ENCODE data around the gene RAB11A. TPM values are rescaled to one million over a fixed set of nuclear protein-coding genes. Genes with fewer than 3 reads are reported as not detected.

RAB11A gene
- total and polyA plus RNA-seq, 2 of the 13 experiments (the other 11 are each of a cell fraction or from before 2014, with no cell fraction given), result 161 to 162 TPM

GRCh38 chr15:65862682-65863081, 6.6 kb upstream of the RAB11A start (continued):
- TF ChIP-seq IRF2 (CRISPR knock-in tag; IDR thresholded peaks at IDR 0.05), result 0 out of 2 replicates have a peak, but pooled peaks have one; percentile 30
- TF ChIP-seq ZNF605 (CRISPR knock-in tag; IDR thresholded peaks at IDR 0.05), result no peak
- no peak for TF ChIP-seq ZC3H4 (CRISPR knock-in tag; IDR thresholded peaks at IDR 0.05; ENCODE audit: borderline replicate concordance)
- no peak for TF ChIP-seq CCAR2 (optimal IDR thresholded peaks at IDR 0.05; ENCODE audit: low read depth, low read length)
- no peak for TF ChIP-seq ZNF704 (CRISPR knock-in tag; IDR thresholded peaks at IDR 0.05; ENCODE audit: borderline replicate concordance)
- TF ChIP-seq ZNF773 (CRISPR knock-in tag; IDR thresholded peaks at IDR 0.05; ENCODE audit: borderline replicate concordance), result no peak
- TF ChIP-seq ZBTB26 (CRISPR knock-in tag; IDR thresholded peaks at IDR 0.05; ENCODE audit: borderline replicate concordance), result no peak
- TF ChIP-seq TBL1XR1 (IDR thresholded peaks at IDR 0.05; ENCODE audit: borderline replicate concordance, low read length, partially characterized antibody), result no peak
- no peak for TF ChIP-seq RFX3 (CRISPR knock-in tag; IDR thresholded peaks at IDR 0.05)
- peak; percentile 40; the same call in 1 of the 2 replicates for TF ChIP-seq RCOR2 (CRISPR knock-in tag; IDR thresholded peaks at IDR 0.05)
- peak; percentile 52; the same call in 1 of the 2 replicates for TF ChIP-seq FOXK1 (CRISPR knock-in tag; IDR thresholded peaks at IDR 0.05; ENCODE audit: borderline replicate concordance, low read depth)
- TF ChIP-seq HES4 (CRISPR knock-in tag; IDR thresholded peaks at IDR 0.05; ENCODE audit: borderline replicate concordance), result no peak
- TF ChIP-seq SUZ12 (IDR thresholded peaks at IDR 0.05; ENCODE audit: low read depth, low read length), result no peak
- no peak for TF ChIP-seq PAX8 (CRISPR knock-in tag; IDR thresholded peaks at IDR 0.05; ENCODE audit: borderline replicate concordance)
- TF ChIP-seq SCMH1 (CRISPR knock-in tag; IDR thresholded peaks at IDR 0.05; ENCODE audit: borderline replicate concordance), result no peak
- no peak for TF ChIP-seq ZNF383 (CRISPR knock-in tag; IDR thresholded peaks at IDR 0.05; ENCODE audit: borderline replicate concordance)
- TF ChIP-seq FOXJ3 (CRISPR knock-in tag; IDR thresholded peaks at IDR 0.05; ENCODE audit: borderline replicate concordance), result no peak
- no peak for TF ChIP-seq ZBTB14 (CRISPR knock-in tag; IDR thresholded peaks at IDR 0.05)
- no peak for TF ChIP-seq HMG20B (CRISPR knock-in tag; conservative IDR thresholded peaks at IDR 0.05)
- peak; percentile 40; the same call in 1 of the 2 replicates for TF ChIP-seq HDAC2 (CRISPR knock-in tag; IDR thresholded peaks at IDR 0.05)
- TF ChIP-seq PITX1 (CRISPR knock-in tag; IDR thresholded peaks at IDR 0.05), result no peak
- TF ChIP-seq GFI1 (CRISPR knock-in tag; IDR thresholded peaks at IDR 0.05; ENCODE audit: borderline replicate concordance), result no peak
- no peak for TF ChIP-seq ATF3 (CRISPR knock-in tag; IDR thresholded peaks at IDR 0.05)
- no peak for TF ChIP-seq IKZF4 (CRISPR knock-in tag; IDR thresholded peaks at IDR 0.05; ENCODE audit: borderline replicate concordance, low read depth, not compliant biosample characterization)

All from HepG2 (cell line).